ENCODE results near the gene NPAS3.

Gene NPAS3

GRCh38 chr14:33754261-33754660 is 815.6 kb downstream of the NPAS3 start:
- DNase-seq (ENCODE audit: low read depth): no peak
- H3K4me3 ChIP-seq (ENCODE audit: low read depth, low read length): no peak overlapping the region
- no peak for TF ChIP-seq CTCF (IDR thresholded peaks at IDR 0.05; ENCODE audit: low read depth, low read length, missing control alignments)
- in situ Hi-C loops (cut with HindIII; ENCODE audit: low sequenced_read_pairs): no loop called here

- in situ Hi-C loops (cut with HindIII; ENCODE audit: low sequenced_read_pairs): no loop called here
- TF ChIP-seq CTCF (IDR thresholded peaks at IDR 0.05; ENCODE audit: low read depth, low read length, missing control alignments): no peak
- no peak overlapping the region for H3K4me3 ChIP-seq (ENCODE audit: low read depth, low read length)
- no peak for DNase-seq (ENCODE audit: low read depth)
These were observed 816.7 kb downstream of the NPAS3 start for GRCh38 chr14:33755358-33755757.

GRCh38 chr14:33756833-33757232 is 818.2 kb downstream of the NPAS3 start:
- no peak for TF ChIP-seq CTCF (IDR thresholded peaks at IDR 0.05; ENCODE audit: low read depth, low read length, missing control alignments)
- no peak for DNase-seq (ENCODE audit: low read depth)
- no peak overlapping the region for H3K4me3 ChIP-seq (ENCODE audit: low read depth, low read length)
- in situ Hi-C loops (cut with HindIII; ENCODE audit: low sequenced_read_pairs): no loop called here

- no peak for TF ChIP-seq CTCF (IDR thresholded peaks at IDR 0.05; ENCODE audit: low read depth, low read length, missing control alignments)
- in situ Hi-C loops (cut with HindIII; ENCODE audit: low sequenced_read_pairs): no loop called here
These were observed 819.9 kb downstream of the NPAS3 start for GRCh38 chr14:33758547-33758946.

GRCh38 chr14:33762161-33762851 is 823.6 kb downstream of the NPAS3 start:
- no peak overlapping the region for H3K4me3 ChIP-seq (ENCODE audit: low read depth, low read length)
- TF ChIP-seq CTCF (IDR thresholded peaks at IDR 0.05; ENCODE audit: low read depth, low read length, missing control alignments): no peak
- no peak for DNase-seq (ENCODE audit: low read depth)
- in situ Hi-C loops (cut with HindIII; ENCODE audit: low sequenced_read_pairs): no loop called here

More at GRCh38 chr14:33758547-33758946, 819.9 kb downstream of the NPAS3 start:
- H3K4me3 ChIP-seq (ENCODE audit: low read depth, low read length): no peak overlapping the region
- no peak for DNase-seq (ENCODE audit: low read depth)

GRCh38 chr14:33764876-33765650 is 826.4 kb downstream of the NPAS3 start:
- TF ChIP-seq CTCF (IDR thresholded peaks at IDR 0.05; ENCODE audit: low read depth, low read length, missing control alignments): no peak
- in situ Hi-C loops (cut with HindIII; ENCODE audit: low sequenced_read_pairs): no loop called here
- no peak overlapping the region for H3K4me3 ChIP-seq (ENCODE audit: low read depth, low read length)
- DNase-seq (ENCODE audit: low read depth): peak; percentile 57

Measured in astrocyte of the cerebellum (primary cell).